Measurements from ENCODE around the gene EXD3. TPM values are rescaled to one million over a fixed set of nuclear protein-coding genes. Genes with fewer than 3 reads are reported as not detected.

The EXD3 gene
- total and polyA plus RNA-seq, 4 donors = 8.6 to 30.5 (median 19.5) TPM

- WGBS, 2 donors = 92 to 93% methylated on average over 36 to 37 of the region's 37 CpGs
Observed at GRCh38 chr9:137372693-137373610, 50.0 kb downstream of the EXD3 start.

GRCh38 chr9:137371946-137372651, 50.9 kb downstream of the EXD3 start:
- WGBS, 2 donors = 96 to 97% methylated on average over 25 of the region's 25 CpGs
- Histone ChIP-seq H3K9ac (ENCODE audit: insufficient read depth in 1 of 2, low read length in 2 of 2) (no peak overlapping the region), H3K4me3 (no peak overlapping the region), H3K4me1 (ENCODE audit: control insufficient read depth in 5 of 5, insufficient read depth in 5 of 5, low read length in 5 of 5) (peaks cover 0 to 18% (median 4%) of the 10 kb centered on the region in 5 donors), H3K36me3 (ENCODE audit: control insufficient read depth in 4 of 4, insufficient read depth in 4 of 4, low read length in 4 of 4) (peaks cover 0 to 16% (median 0%) of the 10 kb centered on the region in 4 donors), H3K27ac (ENCODE audit: low read depth in 1 of 2, low read length in 1 of 2) (no peak overlapping the region), H3K27me3 (ENCODE audit: control insufficient read depth in 3 of 3, insufficient read depth in 3 of 3, low read length in 2 of 3) (no peaks in the 10 kb centered on the region), H3K9me3 (ENCODE audit: control insufficient read depth in 4 of 4, insufficient read depth in 3 of 4, low read length in 3 of 4) (no peaks in the 10 kb centered on the region)
- TF ChIP-seq CTCF (IDR thresholded peaks at IDR 0.05; ENCODE audit: control extremely low read depth, extremely low read depth) = no peak
- ATAC-seq (ENCODE audit: insufficient read depth, low FRiP score) (no peak), DNase-seq (no peak)

More at GRCh38 chr9:137372693-137373610, 50.0 kb downstream of the EXD3 start:
- Histone ChIP-seq H3K4me1 (ENCODE audit: control insufficient read depth in 5 of 5, insufficient read depth in 5 of 5, low read length in 5 of 5) (peaks cover 0 to 12% (median 2%) of the 10 kb centered on the region in 5 donors), H3K9me3 (ENCODE audit: control insufficient read depth in 4 of 4, insufficient read depth in 3 of 4, low read length in 3 of 4) (no peaks in the 10 kb centered on the region), H3K27ac (ENCODE audit: low read depth in 1 of 2, low read length in 1 of 2) (no peak overlapping the region), H3K9ac (ENCODE audit: insufficient read depth in 1 of 2, low read length in 2 of 2) (no peak overlapping the region), H3K36me3 (ENCODE audit: control insufficient read depth in 4 of 4, insufficient read depth in 4 of 4, low read length in 4 of 4) (peaks cover 0 to 14% (median 0%) of the 10 kb centered on the region in 4 donors), H3K27me3 (ENCODE audit: control insufficient read depth in 3 of 3, insufficient read depth in 3 of 3, low read length in 2 of 3) (no peaks in the 10 kb centered on the region), H3K4me3 (no peak overlapping the region)
- ATAC-seq (ENCODE audit: insufficient read depth, low FRiP score) (no peak), DNase-seq (no peak)
- TF ChIP-seq CTCF (IDR thresholded peaks at IDR 0.05; ENCODE audit: control extremely low read depth, extremely low read depth) = no peak

- Histone ChIP-seq H3K4me3 (no peak overlapping the region), H3K4me1 (ENCODE audit: control insufficient read depth in 5 of 5, insufficient read depth in 5 of 5, low read length in 5 of 5) (peaks cover 0 to 18% (median 4%) of the 10 kb centered on the region in 5 donors), H3K27ac (ENCODE audit: low read depth in 1 of 2, low read length in 1 of 2) (no peak overlapping the region), H3K36me3 (ENCODE audit: control insufficient read depth in 4 of 4, insufficient read depth in 4 of 4, low read length in 4 of 4) (peaks cover 0 to 20% (median 0%) of the 10 kb centered on the region in 4 donors), H3K27me3 (ENCODE audit: control insufficient read depth in 3 of 3, insufficient read depth in 3 of 3, low read length in 2 of 3) (no peaks in the 10 kb centered on the region), H3K9me3 (ENCODE audit: control insufficient read depth in 4 of 4, insufficient read depth in 3 of 4, low read length in 3 of 4) (no peaks in the 10 kb centered on the region), H3K9ac (ENCODE audit: insufficient read depth in 1 of 2, low read length in 2 of 2) (no peak overlapping the region)
- ATAC-seq (ENCODE audit: insufficient read depth, low FRiP score) = no peak
- TF ChIP-seq CTCF (IDR thresholded peaks at IDR 0.05; ENCODE audit: control extremely low read depth, extremely low read depth) = no peak
- no peak for DNase-seq
- WGBS, 2 donors = 95 to 96% methylated on average over 11 to 16 of the region's 16 CpGs
Observed at GRCh38 chr9:137371521-137371941, 51.4 kb downstream of the EXD3 start.

Measured in lung (tissue), 12 donors.